Suprapubic skin (tissue), 4 donors: Measurements from ENCODE around the gene CDC42SE2.

ENCODE experiments used
- EP300 ChIP-seq: sonication (generic); formaldehyde crosslinking; IDR thresholded peaks from one replicate; pipeline ENCODE4 v1.6.1; 2017; ENCODE audit warnings: antibody characterized with exemption
- POLR2A ChIP-seq, 2 donors: fragments of 450-650 bp; IDR thresholded peaks; one replicate each; pipeline ENCODE4 v1.6.1; 2017; ENCODE audit warnings: antibody characterized with exemption in 2 of 2, mild to moderate bottlenecking in 2 of 2, moderate library complexity in 2 of 2
- POLR2AphosphoS5 ChIP-seq, 3 donors: sonication (generic); formaldehyde crosslinking; IDR thresholded peaks; one replicate each; pipeline ENCODE4 v1.6.1; 2017; ENCODE audit warnings: antibody characterized with exemption in 3 of 3
- TF ChIP-seq, protein P1 (sequence below), 2 donors: fragments of 200-600 bp in 1 of 2; fragments of 450-650 bp in 1 of 2; sonication (generic) in 1 of 2; IDR thresholded peaks; one replicate each; pipeline ENCODE4 v1.5.1; 2016 to 2019; ENCODE audit warnings: antibody characterized with exemption in 2 of 2, mild to moderate bottlenecking in 1 of 2, moderate library complexity in 1 of 2

DNA sequence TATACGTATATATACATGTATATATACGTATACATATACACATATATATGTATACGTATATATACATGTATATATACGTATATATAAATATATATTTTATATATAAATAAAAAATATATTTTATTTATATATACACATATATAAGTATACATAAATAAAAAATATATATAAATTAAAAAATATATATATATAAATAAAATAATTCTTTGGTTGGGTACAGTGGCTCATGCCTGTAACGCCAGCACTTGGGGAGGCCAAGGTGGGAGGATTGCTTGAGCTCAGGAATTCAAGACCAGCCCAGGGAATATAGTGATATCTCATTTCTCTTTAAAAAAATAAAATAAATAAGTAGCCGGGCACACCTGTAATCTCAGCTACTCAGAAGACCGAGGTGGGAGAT, 155.0 kb downstream of the CDC42SE2 start:
- TF ChIP-seq POLR2A (IDR thresholded peaks at IDR 0.05) (no peak), POLR2AphosphoS5 (IDR thresholded peaks at IDR 0.05) (no peak), EP300 (no peak)
- TF ChIP-seq, protein P1, sequence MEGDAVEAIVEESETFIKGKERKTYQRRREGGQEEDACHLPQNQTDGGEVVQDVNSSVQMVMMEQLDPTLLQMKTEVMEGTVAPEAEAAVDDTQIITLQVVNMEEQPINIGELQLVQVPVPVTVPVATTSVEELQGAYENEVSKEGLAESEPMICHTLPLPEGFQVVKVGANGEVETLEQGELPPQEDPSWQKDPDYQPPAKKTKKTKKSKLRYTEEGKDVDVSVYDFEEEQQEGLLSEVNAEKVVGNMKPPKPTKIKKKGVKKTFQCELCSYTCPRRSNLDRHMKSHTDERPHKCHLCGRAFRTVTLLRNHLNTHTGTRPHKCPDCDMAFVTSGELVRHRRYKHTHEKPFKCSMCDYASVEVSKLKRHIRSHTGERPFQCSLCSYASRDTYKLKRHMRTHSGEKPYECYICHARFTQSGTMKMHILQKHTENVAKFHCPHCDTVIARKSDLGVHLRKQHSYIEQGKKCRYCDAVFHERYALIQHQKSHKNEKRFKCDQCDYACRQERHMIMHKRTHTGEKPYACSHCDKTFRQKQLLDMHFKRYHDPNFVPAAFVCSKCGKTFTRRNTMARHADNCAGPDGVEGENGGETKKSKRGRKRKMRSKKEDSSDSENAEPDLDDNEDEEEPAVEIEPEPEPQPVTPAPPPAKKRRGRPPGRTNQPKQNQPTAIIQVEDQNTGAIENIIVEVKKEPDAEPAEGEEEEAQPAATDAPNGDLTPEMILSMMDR (IDR thresholded peaks at IDR 0.05), result no peak
